SK-N-SH treated with all-trans-retinoic acid at 6 μM for 48 hours (cell line): ENCODE data around the gene THRB.

Experiments used
- ARNTL ChIP-seq: fragments of 450-650 bp; formaldehyde crosslinking; IDR thresholded peaks from 2 replicates; pipeline ENCODE4 v1.5.0; 2020; ENCODE audit warnings: low read depth, mild to moderate bottlenecking, moderate library complexity, borderline replicate concordance
- BACH2 ChIP-seq: fragments of 250-450 bp; sonication (Bioruptor Pico); IDR thresholded peaks from 2 replicates; pipeline ENCODE4 v1.9.0; 2021; ENCODE audit warnings: mild to moderate bottlenecking, borderline replicate concordance
- SNAI2 ChIP-seq: fragments of 250-450 bp; sonication (Bioruptor Pico); IDR thresholded peaks from 2 replicates; pipeline ENCODE4 v1.5.0; 2020; ENCODE audit warnings: mild to moderate bottlenecking, moderate library complexity
- ZC3H10 ChIP-seq: fragments of 250-450 bp; sonication (Bioruptor Pico); IDR thresholded peaks from 2 replicates; pipeline ENCODE4 v1.5.1; 2021; ENCODE audit warnings: mild to moderate bottlenecking, moderate library complexity
- ZNF565 ChIP-seq: fragments of 450-650 bp; formaldehyde crosslinking; conservative IDR thresholded peaks from 2 replicates; pipeline ENCODE4 v1.5.0; 2020; ENCODE audit warnings: low read depth, mild to moderate bottlenecking, moderate library complexity
- TF ChIP-seq, protein P1 (sequence below): fragments of 250-450 bp; sonication (Bioruptor Pico); IDR thresholded peaks from 2 replicates; pipeline ENCODE4 v1.5.1; 2021; ENCODE audit warnings: mild to moderate bottlenecking, moderate library complexity
- TF ChIP-seq, protein P2 (sequence below): fragments of 250-450 bp; sonication (Bioruptor Pico); IDR thresholded peaks from 2 replicates; pipeline ENCODE4 v1.8.0; 2021; ENCODE audit warnings: low read depth, mild to moderate bottlenecking, moderate library complexity, borderline replicate concordance
- TF ChIP-seq, protein P3 (sequence below): fragments of 250-450 bp; sonication (Bioruptor Pico); IDR thresholded peaks from 2 replicates; pipeline ENCODE4 v1.8.0; 2020; ENCODE audit warnings: mild to moderate bottlenecking, moderate library complexity, borderline replicate concordance

DNA sequence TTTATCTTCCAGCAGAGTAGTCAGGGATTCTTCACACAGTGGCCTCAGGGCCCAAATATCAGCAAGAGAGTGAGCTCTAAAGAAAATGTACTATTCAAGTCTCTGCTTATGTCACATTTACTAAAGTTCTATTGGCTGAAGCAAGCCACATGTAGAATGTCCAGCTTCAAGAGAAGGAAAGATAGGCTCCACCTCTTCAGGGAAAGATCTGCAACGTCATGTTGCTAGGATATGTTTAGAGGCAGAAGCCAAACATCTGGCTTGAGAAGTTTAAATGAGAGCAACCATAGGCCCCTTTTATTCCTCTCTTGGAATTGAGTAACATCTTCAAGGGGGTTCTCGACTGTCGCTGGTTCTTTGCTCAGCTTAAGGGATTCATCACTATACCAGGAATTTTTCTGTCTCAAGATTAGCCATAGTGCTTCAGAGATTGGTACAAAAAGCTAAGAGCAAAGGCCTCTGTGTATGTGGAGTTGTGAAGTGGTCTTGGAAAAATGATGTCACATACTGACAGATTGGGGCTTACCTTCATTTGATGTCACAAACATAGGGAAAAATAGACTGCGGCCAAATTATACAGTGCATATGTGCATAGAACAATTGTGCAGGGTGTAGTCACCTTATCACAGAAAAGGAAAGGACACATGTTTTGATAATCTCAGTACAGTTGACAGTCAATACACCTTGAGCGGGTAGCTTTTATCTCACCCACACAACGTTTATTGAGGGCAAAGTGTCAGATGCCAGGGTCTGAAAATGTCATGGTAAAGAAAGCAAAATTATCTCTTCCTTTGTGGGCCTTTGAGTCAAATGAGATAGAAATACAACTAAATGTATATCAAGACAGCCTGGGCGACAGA is 11.3 kb upstream of the THRB start:
- TF ChIP-seq, protein P1, sequence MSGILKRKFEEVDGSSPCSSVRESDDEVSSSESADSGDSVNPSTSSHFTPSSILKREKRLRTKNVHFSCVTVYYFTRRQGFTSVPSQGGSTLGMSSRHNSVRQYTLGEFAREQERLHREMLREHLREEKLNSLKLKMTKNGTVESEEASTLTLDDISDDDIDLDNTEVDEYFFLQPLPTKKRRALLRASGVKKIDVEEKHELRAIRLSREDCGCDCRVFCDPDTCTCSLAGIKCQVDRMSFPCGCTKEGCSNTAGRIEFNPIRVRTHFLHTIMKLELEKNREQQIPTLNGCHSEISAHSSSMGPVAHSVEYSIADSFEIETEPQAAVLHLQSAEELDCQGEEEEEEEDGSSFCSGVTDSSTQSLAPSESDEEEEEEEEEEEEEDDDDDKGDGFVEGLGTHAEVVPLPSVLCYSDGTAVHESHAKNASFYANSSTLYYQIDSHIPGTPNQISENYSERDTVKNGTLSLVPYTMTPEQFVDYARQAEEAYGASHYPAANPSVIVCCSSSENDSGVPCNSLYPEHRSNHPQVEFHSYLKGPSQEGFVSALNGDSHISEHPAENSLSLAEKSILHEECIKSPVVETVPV (CRISPR knock-in tag), result no peak
- no peak for TF ChIP-seq ARNTL (CRISPR knock-in tag)
- TF ChIP-seq, protein P2, sequence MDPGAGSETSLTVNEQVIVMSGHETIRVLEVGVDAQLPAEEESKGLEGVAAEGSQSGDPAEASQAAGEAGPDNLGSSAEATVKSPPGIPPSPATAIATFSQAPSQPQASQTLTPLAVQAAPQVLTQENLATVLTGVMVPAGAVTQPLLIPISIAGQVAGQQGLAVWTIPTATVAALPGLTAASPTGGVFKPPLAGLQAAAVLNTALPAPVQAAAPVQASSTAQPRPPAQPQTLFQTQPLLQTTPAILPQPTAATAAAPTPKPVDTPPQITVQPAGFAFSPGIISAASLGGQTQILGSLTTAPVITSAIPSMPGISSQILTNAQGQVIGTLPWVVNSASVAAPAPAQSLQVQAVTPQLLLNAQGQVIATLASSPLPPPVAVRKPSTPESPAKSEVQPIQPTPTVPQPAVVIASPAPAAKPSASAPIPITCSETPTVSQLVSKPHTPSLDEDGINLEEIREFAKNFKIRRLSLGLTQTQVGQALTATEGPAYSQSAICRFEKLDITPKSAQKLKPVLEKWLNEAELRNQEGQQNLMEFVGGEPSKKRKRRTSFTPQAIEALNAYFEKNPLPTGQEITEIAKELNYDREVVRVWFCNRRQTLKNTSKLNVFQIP, result no peak
- no peak for TF ChIP-seq ZNF565 (CRISPR knock-in tag)
- no peak for TF ChIP-seq SNAI2 (CRISPR knock-in tag)
- no peak for TF ChIP-seq ZC3H10 (CRISPR knock-in tag)
- TF ChIP-seq, protein P3, sequence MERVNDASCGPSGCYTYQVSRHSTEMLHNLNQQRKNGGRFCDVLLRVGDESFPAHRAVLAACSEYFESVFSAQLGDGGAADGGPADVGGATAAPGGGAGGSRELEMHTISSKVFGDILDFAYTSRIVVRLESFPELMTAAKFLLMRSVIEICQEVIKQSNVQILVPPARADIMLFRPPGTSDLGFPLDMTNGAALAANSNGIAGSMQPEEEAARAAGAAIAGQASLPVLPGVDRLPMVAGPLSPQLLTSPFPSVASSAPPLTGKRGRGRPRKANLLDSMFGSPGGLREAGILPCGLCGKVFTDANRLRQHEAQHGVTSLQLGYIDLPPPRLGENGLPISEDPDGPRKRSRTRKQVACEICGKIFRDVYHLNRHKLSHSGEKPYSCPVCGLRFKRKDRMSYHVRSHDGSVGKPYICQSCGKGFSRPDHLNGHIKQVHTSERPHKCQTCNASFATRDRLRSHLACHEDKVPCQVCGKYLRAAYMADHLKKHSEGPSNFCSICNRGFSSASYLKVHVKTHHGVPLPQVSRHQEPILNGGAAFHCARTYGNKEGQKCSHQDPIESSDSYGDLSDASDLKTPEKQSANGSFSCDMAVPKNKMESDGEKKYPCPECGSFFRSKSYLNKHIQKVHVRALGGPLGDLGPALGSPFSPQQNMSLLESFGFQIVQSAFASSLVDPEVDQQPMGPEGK (CRISPR knock-in tag), result no peak
- no peak for TF ChIP-seq BACH2 (CRISPR knock-in tag)
